AG04449 (cell line): ENCODE results near the gene ERICH6.

ENCODE experiments used
- CTCF ChIA-PET: fragments of 350-600 bp; formaldehyde crosslinking; extraction: SDS; loops from one replicate; lab custom pipeline; 2021; ENCODE audit warnings: antibody characterized with exemption; lab: Yijun Ruan, JAX
- POLR2A ChIA-PET: fragments of 400-600, 350-600 bp; formaldehyde crosslinking; extraction: SDS; loops from one replicate; lab custom pipeline; 2020; ENCODE audit warnings: antibody characterized with exemption, inconsistent platforms; lab: Yijun Ruan, JAX
- DNase-seq: peaks from one replicate; pipeline ENCODE4 v3.0.0-alpha.2; 2010; ENCODE audit warnings: low read depth, low spot score
- H3K4me3 ChIP-seq: 2 replicates; pipeline ENCODE4 v1.5.1; 2011; ENCODE audit warnings: low read depth, mild to moderate bottlenecking, control low read depth, low read length
- TF ChIP-seq, protein P1 (sequence below): IDR thresholded peaks from one replicate; pipeline ENCODE4 v1.5.1; 2011; ENCODE audit warnings: mild to moderate bottlenecking, moderate library complexity, low read length, control low read depth, inconsistent platforms; ENCODE audit not compliant: insufficient read depth; ENCODE audit errors: missing control alignments

The ERICH6 gene

DNA sequence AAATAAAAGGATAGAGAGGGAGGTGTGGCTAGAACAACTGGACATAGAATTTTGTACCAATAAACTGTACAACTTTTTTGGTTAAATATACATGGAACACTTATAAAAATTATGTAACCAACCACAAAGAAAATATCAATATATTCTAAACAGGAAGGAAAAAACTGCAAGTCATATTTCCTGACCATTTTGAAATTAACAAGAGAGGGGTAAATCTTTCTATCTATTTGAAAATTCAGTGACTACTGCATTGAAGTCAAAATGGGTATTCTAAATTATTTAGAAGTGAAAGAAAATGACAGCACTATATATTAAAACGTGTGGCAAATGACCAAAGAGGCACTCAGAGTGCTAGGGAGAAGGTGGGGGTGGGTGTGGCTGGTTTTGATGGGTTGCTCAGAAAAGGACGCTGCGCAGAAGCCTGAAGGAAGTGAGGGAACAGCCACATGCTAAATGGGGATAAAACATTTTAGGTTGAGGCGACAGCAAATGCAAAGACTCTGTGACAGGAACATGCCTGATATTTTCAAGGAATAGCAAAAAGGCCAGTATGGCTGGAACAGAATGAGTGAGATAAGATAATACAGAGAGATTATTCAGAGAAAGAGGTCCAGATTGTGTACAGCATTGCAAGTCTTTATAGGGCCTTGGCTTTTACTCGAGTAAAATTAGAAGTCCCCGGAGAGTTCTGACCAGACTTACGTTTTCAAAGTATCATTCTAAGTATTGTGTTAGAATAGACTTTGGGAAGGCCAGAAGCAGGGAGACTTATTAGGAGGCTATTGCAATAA is 41.1 kb downstream of the ERICH6 start:
- no peak overlapping the region for H3K4me3 ChIP-seq
- CTCF ChIA-PET: no interaction called here
- TF ChIP-seq, protein P1, sequence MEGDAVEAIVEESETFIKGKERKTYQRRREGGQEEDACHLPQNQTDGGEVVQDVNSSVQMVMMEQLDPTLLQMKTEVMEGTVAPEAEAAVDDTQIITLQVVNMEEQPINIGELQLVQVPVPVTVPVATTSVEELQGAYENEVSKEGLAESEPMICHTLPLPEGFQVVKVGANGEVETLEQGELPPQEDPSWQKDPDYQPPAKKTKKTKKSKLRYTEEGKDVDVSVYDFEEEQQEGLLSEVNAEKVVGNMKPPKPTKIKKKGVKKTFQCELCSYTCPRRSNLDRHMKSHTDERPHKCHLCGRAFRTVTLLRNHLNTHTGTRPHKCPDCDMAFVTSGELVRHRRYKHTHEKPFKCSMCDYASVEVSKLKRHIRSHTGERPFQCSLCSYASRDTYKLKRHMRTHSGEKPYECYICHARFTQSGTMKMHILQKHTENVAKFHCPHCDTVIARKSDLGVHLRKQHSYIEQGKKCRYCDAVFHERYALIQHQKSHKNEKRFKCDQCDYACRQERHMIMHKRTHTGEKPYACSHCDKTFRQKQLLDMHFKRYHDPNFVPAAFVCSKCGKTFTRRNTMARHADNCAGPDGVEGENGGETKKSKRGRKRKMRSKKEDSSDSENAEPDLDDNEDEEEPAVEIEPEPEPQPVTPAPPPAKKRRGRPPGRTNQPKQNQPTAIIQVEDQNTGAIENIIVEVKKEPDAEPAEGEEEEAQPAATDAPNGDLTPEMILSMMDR: no peak
- POLR2A ChIA-PET: no interaction called here
- DNase-seq: no peak

GRCh38 chr3:150656316-150656715 is 47.4 kb downstream of the ERICH6 start:
- CTCF ChIA-PET: no interaction called here
- DNase-seq: no peak
- POLR2A ChIA-PET: interaction anchor here (0.6 kb wide), 1 partner anchor 9 kb away, joined by 5 read pairs; no protein-coding TSS in a partner anchor
- H3K4me3 ChIP-seq: no peak overlapping the region
- TF ChIP-seq, protein P1: no peak

DNA sequence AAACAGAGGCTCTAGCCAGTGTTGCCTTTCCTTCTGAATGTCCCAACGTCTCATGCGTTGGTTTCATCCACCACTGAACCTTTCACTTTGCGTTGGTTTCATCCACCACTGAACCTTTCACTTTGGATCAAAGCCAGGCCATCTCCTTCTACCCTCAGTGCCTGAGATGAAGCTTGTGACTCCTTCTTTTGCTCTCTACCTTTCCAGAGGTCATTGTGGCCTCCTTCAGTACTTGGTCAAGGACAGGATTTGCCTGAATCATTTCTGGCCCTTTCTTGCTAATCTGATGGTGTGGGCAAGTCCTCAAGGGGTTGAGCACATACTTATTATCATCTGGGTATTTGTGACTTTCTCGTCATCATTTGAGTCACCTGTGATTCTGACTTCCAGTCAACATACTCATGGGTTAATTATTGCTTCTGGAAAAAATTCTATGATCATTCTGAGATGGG is 50.6 kb downstream of the ERICH6 start:
- POLR2A ChIA-PET: no interaction called here
- CTCF ChIA-PET: no interaction called here
- no peak for DNase-seq
- TF ChIP-seq, protein P1: no peak
- H3K4me3 ChIP-seq: no peak overlapping the region

DNA sequence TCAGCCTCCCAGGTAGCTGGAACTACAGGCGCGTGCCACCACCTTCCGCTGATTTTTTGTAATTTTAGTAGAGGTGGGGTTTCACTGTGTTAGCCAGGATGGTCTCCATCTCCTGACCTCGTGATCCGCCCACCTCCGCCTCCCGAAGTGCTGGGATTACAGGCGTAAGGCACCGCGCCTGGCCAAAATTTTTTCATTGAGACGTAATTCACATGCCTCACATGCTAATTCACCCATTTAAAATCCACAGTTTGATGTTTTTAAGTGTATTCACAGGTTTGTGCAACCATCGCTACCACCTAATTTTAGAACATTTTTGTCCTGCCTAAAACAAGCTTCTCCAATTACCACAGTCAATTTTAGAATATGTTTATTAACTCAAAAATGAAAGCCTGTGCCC is 63.5 kb downstream of the ERICH6 start:
- ChIA-PET CTCF (no interaction called here), POLR2A (no interaction called here)
- no peak overlapping the region for H3K4me3 ChIP-seq
- TF ChIP-seq, protein P1: no peak
- no peak for DNase-seq

GRCh38 chr3:150639262-150639661 is 64.5 kb downstream of the ERICH6 start:
- ChIA-PET POLR2A (no interaction called here), CTCF (no interaction called here)
- H3K4me3 ChIP-seq: no peak overlapping the region
- DNase-seq: no peak
- TF ChIP-seq, protein P1: no peak

- DNase-seq: no peak
- ChIA-PET POLR2A (no interaction called here), CTCF (no interaction called here)
- no peak overlapping the region for H3K4me3 ChIP-seq
- TF ChIP-seq, protein P1: no peak
Measured at GRCh38 chr3:150636258-150636657, 67.5 kb downstream of the ERICH6 start.
